Adrenal gland (tissue), 5 donors: ENCODE data around the gene EFNA2.

Experiments used
- POLR2A ChIP-seq, 2 donors: fragments of 450-650 bp; IDR thresholded peaks; one replicate each; pipeline ENCODE4 v1.6.1; 2017; ENCODE audit warnings: antibody characterized with exemption in 2 of 2, mild to moderate bottlenecking in 2 of 2, moderate library complexity in 1 of 2
- TF ChIP-seq, protein P1 (sequence below), 6 experiments: fragments of 450-650 bp in 4 of 6; fragments of 200-600 bp in 2 of 6; sonication (generic) in 1 of 6; IDR thresholded peaks; 1 replicate in 5 of 6; 2 replicates in 1 of 6; pipeline versions ENCODE4 v1.5.1 to v1.8.0; 2016 to 2021; ENCODE audit warnings: antibody characterized with exemption in 6 of 6, mild to moderate bottlenecking in 2 of 6, moderate library complexity in 1 of 6
- donor health status: DM: no; HTN: no; CAD: no.

DNA sequence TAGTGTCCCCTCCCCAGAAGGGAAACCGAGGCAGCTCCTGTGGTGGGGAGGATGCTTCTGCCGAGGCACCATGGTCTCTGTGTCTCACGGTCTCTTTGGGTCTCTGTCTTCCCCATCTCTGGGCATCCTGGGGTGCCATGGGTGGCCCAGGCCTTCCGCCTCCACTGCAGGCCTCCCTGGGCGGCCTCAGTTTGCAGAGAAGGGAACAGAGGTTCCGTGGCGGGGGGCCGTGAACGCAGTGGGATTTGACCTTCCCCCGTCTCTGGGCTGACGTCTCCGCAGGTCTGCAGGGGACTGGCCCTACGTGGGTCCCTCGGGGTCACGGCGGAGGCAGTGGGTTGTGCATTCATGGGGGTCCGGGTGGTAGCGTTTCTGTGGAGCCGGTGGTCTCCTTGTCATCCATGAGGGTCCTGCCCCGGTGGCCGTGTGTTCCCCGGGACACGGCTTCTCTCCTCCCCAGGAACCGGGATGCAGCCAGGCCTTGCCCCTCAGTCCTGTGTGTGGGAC, 4.6 kb downstream of the EFNA2 start:
- TF ChIP-seq, protein P1, sequence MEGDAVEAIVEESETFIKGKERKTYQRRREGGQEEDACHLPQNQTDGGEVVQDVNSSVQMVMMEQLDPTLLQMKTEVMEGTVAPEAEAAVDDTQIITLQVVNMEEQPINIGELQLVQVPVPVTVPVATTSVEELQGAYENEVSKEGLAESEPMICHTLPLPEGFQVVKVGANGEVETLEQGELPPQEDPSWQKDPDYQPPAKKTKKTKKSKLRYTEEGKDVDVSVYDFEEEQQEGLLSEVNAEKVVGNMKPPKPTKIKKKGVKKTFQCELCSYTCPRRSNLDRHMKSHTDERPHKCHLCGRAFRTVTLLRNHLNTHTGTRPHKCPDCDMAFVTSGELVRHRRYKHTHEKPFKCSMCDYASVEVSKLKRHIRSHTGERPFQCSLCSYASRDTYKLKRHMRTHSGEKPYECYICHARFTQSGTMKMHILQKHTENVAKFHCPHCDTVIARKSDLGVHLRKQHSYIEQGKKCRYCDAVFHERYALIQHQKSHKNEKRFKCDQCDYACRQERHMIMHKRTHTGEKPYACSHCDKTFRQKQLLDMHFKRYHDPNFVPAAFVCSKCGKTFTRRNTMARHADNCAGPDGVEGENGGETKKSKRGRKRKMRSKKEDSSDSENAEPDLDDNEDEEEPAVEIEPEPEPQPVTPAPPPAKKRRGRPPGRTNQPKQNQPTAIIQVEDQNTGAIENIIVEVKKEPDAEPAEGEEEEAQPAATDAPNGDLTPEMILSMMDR (IDR thresholded peaks at IDR 0.05): no peak
- TF ChIP-seq POLR2A (IDR thresholded peaks at IDR 0.05): no peak
